OCI-LY1 (cell line): ENCODE data around the gene KCNJ15.

Experiments
- H2AFZ ChIP-seq: fragments of 200-600 bp; sonication (generic), shearing (Covaris generic); 2 replicates; pipeline ENCODE4 v1.6.0; 2014; ENCODE audit warnings: antibody characterized with exemption, mild to moderate bottlenecking, low read length
- H3F3A ChIP-seq: fragments of 200-600 bp; sonication (generic), shearing (Covaris generic); 2 replicates; pipeline ENCODE4 v1.6.0; 2014; ENCODE audit warnings: mild to moderate bottlenecking, antibody characterized with exemption, low read length, moderate library complexity; ENCODE audit not compliant: insufficient read depth
- H3K27ac ChIP-seq: fragments of 200-600 bp; sonication (generic); 2 replicates; pipeline ENCODE4 v1.5.1; 2014; ENCODE audit warnings: low read length, mixed run types, mild to moderate bottlenecking, low read depth; ENCODE audit not compliant: poor library complexity, severe bottlenecking
- H3K27me3 ChIP-seq: fragments of 200-600 bp; sonication (generic); 2 replicates; pipeline ENCODE4 v1.6.0; 2014; ENCODE audit warnings: antibody characterized with exemption, mild to moderate bottlenecking, low read length, moderate library complexity; ENCODE audit not compliant: insufficient read depth
- H3K36me3 ChIP-seq: fragments of 200-600 bp; sonication (generic); 2 replicates; pipeline ENCODE4 v1.6.1; 2014; ENCODE audit warnings: mild to moderate bottlenecking, antibody characterized with exemption, low read length, moderate library complexity, mixed read lengths; ENCODE audit not compliant: insufficient read depth
- H3K4me1 ChIP-seq: fragments of 200-600 bp; sonication (generic); 2 replicates; pipeline ENCODE4 v1.5.1; 2014; ENCODE audit warnings: mild to moderate bottlenecking, low read length, moderate library complexity; ENCODE audit not compliant: insufficient read depth, severe bottlenecking
- H3K4me2 ChIP-seq: fragments of 200-600 bp; sonication (generic), shearing (Covaris generic); 2 replicates; pipeline ENCODE4 v1.6.1; 2014; ENCODE audit warnings: low read length
- H3K4me3 ChIP-seq: fragments of 200-600 bp; sonication (generic); 2 replicates; pipeline ENCODE4 v1.5.1; 2014; ENCODE audit warnings: low read length, low read depth, mild to moderate bottlenecking, mixed read lengths; ENCODE audit not compliant: poor library complexity, severe bottlenecking
- H3K79me2 ChIP-seq: fragments of 200-600 bp; shearing (Covaris generic); 2 replicates; pipeline ENCODE4 v1.6.1; 2016; ENCODE audit warnings: mixed run types, low read length, mixed read lengths; ENCODE audit not compliant: insufficient read depth
- H3K9ac ChIP-seq: fragments of 200-600 bp; sonication (generic), shearing (Covaris generic); 2 replicates; pipeline ENCODE4 v1.6.1; 2014; ENCODE audit warnings: mild to moderate bottlenecking, low read length, mixed read lengths
- H3K9me2 ChIP-seq: fragments of 200-600 bp; sonication (generic), shearing (Covaris generic); 2 replicates; pipeline ENCODE4 v1.6.1; 2014; ENCODE audit warnings: low read depth, mild to moderate bottlenecking, low read length, mixed read lengths
- H3K9me3 ChIP-seq: fragments of 200-600 bp; shearing (Covaris generic); 2 replicates; pipeline ENCODE4 v1.6.1; 2014; ENCODE audit warnings: low read length, mixed read lengths
- H4K20me1 ChIP-seq: fragments of 200-600 bp; sonication (generic), shearing (Covaris generic); 2 replicates; pipeline ENCODE4 v1.6.0; 2016; ENCODE audit warnings: mild to moderate bottlenecking, low read length; ENCODE audit not compliant: insufficient read depth
- EZH2 ChIP-seq: fragments of 200-600 bp; sonication (generic), shearing (Covaris generic); IDR thresholded peaks from 2 replicates; pipeline ENCODE4 v1.8.0; 2017; ENCODE audit warnings: borderline replicate concordance, mixed run types, mild to moderate bottlenecking, antibody characterized with exemption, low read length, moderate library complexity, mixed read lengths
- TF ChIP-seq, protein P1 (sequence below): fragments of 200-600 bp; sonication (generic), shearing (Covaris generic); IDR thresholded peaks from 2 replicates; pipeline ENCODE4 v1.5.1; 2017; ENCODE audit warnings: mild to moderate bottlenecking, antibody characterized with exemption, low read length, moderate library complexity, mixed read lengths

Gene KCNJ15

DNA sequence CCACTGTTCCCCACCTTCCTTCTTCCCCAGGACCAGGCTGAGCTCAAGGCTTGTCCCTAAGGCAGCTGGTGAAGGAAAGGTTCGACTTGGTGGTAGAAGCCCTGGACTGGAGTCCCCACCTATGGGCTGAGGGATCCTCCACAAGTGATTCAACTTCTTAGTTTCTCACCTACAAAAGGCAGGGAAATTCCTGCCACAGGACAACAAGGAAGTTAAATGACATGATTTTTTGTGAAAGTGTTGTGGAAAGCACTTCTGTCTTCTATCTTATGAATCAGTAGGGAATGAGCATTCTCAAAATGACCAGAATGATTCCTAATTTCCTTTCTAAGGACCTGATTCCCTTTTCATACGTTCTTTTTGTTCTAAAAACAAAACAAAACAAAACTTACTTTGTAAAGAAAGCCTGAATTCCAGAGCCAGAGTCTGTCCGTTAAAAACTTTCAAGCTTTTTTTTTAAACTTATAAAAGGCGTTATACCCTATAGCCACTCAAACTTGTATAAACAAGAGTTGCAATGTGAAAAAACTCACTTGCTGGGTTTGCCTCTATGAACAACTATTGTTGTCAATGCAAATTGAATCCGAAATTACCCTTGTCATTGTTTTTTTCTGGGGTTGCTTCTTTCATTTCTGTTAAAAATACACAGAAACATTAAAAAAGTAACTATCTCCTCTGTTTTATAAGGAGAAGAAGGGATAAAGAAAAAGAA is 12.2 kb downstream of the KCNJ15 start:
- no peak for TF ChIP-seq EZH2
- H3K9me3 ChIP-seq, result no peaks in the 10 kb centered on the region
- H3K4me1 ChIP-seq, result no peaks in the 10 kb centered on the region
- no peak overlapping the region for H3K9ac ChIP-seq
- H3K9me2 ChIP-seq, result no peaks in the 10 kb centered on the region
- no peak overlapping the region for H3K4me2 ChIP-seq
- no peak overlapping the region for H2AFZ ChIP-seq
- no peak overlapping the region for H3K27ac ChIP-seq
- H3F3A ChIP-seq, result no peaks in the 10 kb centered on the region
- H3K27me3 ChIP-seq, result no peaks in the 10 kb centered on the region
- H4K20me1 ChIP-seq, result no peaks in the 10 kb centered on the region
- no peaks in the 10 kb centered on the region for H3K79me2 ChIP-seq
- no peaks in the 10 kb centered on the region for H3K36me3 ChIP-seq
- H3K4me3 ChIP-seq, result no peak overlapping the region

GRCh38 chr21:38269576-38269936 is 12.8 kb downstream of the KCNJ15 start:
- Histone ChIP-seq H4K20me1 (no peaks in the 10 kb centered on the region), H3K79me2 (no peaks in the 10 kb centered on the region), H3K9ac (no peak overlapping the region), H3K9me3 (no peaks in the 10 kb centered on the region), H3K4me1 (no peaks in the 10 kb centered on the region), H3K9me2 (no peaks in the 10 kb centered on the region), H2AFZ (no peak overlapping the region), H3F3A (no peaks in the 10 kb centered on the region), H3K27ac (no peak overlapping the region), H3K27me3 (no peaks in the 10 kb centered on the region), H3K4me2 (no peak overlapping the region), H3K36me3 (no peaks in the 10 kb centered on the region), H3K4me3 (no peak overlapping the region)
- TF ChIP-seq, protein P1, sequence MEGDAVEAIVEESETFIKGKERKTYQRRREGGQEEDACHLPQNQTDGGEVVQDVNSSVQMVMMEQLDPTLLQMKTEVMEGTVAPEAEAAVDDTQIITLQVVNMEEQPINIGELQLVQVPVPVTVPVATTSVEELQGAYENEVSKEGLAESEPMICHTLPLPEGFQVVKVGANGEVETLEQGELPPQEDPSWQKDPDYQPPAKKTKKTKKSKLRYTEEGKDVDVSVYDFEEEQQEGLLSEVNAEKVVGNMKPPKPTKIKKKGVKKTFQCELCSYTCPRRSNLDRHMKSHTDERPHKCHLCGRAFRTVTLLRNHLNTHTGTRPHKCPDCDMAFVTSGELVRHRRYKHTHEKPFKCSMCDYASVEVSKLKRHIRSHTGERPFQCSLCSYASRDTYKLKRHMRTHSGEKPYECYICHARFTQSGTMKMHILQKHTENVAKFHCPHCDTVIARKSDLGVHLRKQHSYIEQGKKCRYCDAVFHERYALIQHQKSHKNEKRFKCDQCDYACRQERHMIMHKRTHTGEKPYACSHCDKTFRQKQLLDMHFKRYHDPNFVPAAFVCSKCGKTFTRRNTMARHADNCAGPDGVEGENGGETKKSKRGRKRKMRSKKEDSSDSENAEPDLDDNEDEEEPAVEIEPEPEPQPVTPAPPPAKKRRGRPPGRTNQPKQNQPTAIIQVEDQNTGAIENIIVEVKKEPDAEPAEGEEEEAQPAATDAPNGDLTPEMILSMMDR, result no peak
- no peak for TF ChIP-seq EZH2

DNA sequence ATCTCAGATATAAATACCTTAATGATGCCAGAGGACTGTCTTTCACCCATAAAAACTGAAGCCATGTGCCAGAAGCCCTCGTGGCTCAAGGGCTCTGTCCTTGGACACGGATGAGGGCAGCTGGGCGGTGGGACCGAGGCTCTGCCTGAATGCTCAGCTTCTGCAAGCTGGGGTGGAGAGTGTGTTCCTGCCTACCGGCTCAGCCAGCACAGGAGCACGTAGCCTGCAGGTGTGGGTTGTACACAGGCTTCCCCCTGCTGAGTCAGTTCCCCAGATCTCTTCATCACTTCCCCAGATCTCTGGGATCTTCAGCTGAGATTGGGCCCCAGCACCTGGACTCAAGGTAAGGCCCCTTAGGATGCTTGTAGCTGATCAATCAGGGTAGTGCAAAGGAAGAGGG is 15.4 kb downstream of the KCNJ15 start:
- H3F3A ChIP-seq, result no peaks in the 10 kb centered on the region
- no peak overlapping the region for H2AFZ ChIP-seq
- no peaks in the 10 kb centered on the region for H3K4me1 ChIP-seq
- no peaks in the 10 kb centered on the region for H3K9me2 ChIP-seq
- H3K4me3 ChIP-seq, result no peak overlapping the region
- H3K27me3 ChIP-seq, result no peaks in the 10 kb centered on the region
- H3K27ac ChIP-seq, result no peak overlapping the region
- H3K9ac ChIP-seq, result no peak overlapping the region
- no peaks in the 10 kb centered on the region for H3K79me2 ChIP-seq
- TF ChIP-seq, protein P1, result no peak
- TF ChIP-seq EZH2, result no peak
- no peaks in the 10 kb centered on the region for H3K36me3 ChIP-seq
- no peaks in the 10 kb centered on the region for H4K20me1 ChIP-seq
- no peaks in the 10 kb centered on the region for H3K9me3 ChIP-seq
- H3K4me2 ChIP-seq, result no peak overlapping the region
